ENCODE data around the gene DEPP1. TPM values are rescaled to one million over a fixed set of nuclear protein-coding genes. Genes with fewer than 3 reads are reported as not detected.

Gene DEPP1
- polyA plus RNA-seq, 1 donor, result 33.8 TPM

GRCh38 chr10:44979281-44980191, 927 bp upstream of the DEPP1 start:
- no peak for DNase-seq (ENCODE audit: low read depth)

DNA sequence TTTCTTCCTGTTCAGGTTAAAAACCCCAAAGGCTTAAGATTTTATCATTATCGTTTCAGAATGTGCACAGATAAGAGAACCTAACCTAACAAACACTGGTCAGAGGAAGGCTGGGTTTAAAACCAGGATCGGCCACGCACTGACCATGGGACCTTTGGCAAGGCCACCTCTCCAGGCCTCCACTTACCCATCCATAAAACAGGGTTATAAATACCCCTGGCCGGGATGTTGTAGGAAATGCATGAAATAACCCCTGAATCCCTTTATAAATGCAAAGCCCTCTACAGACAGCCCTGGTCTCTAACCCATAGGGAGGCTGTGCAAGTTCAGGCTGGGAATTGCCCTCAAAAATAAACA, 418 bp downstream of the DEPP1 start:
- DNase-seq (ENCODE audit: low read depth), result no peak

DNA sequence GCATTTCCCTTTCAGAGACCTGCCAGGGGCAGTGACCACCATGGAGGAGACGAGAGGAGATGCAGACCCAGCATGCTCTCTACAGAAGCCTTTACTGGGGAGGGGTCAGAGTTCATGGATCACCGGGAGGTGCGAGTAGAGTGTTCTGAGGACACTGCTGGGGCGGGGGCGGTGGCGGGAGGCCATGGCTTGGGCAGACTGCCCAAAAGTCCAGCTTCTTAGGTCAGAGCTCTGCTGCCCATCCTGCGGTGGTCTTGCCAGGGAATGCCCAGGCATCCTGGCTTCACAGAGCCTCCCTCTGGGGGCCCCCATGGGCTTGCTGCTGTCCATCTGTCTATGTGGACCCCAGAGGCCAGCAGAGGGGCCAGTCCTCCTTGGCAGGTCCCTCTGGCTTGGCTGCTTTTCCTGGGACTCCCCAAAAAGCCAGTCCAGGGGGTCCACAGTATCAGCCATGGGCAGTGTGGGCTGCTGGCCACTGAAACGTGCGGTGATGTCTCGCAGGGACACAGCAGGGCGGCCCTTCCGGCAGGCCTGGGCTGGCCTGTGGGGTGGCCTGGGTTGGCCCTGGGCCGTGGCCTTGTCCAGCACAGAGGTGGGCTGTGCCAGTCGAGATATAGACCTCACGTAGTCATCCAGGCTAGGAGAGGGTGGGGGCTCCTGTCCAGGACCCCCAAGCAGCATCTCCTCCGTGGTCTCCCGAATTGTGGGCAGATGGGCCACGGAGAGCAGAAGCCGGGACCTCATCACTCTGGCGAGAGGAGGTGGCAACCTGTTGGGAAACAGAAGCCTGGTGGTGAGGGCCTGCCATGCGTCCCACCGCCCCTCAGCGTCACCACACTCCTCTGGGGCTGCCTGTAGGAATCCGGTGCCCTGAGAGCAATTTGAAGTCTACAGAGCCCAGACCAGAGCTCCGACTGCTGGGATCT, 1.1 kb downstream of the DEPP1 start:
- no peak for DNase-seq (ENCODE audit: low read depth)

DNA sequence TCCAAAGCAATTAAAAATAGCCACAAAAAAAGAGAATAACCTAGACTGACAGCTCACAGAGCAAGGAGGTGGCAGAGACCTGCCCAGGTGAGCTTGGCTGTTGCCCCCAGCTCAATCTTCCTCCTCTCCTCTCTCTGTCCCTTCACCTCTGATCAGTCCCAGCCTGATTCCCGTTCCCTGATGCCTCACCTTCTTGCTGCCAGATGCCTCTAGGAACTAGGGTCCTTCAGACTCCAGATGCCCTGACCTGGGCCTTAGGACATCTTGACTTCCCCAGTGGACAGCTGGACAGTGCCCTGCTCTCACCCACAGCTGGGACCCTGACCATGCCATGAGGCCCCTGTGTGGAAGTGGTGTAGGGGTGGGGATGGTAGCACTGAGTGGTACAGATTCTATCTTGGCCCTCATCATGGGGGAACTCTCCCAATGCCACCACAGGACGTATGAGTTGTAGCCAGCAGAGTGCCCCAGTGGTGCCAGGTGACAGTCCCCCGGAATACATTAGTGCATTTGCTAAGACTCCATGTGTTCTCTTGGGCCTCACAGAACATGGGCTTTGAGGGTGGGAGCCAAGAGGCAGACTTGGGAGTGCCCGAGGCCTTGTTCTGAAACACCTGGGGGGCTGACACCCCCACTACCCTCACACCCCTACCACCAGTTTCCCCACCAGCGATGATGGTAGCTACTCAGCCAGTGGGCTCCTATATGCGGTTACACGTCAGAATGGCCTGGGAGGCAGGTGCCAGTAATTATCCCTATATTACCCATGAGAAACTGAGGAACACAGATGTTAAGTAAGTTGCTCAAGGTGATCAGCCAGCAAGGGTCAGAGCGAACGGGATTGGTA, 2.0 kb downstream of the DEPP1 start:
- DNase-seq (ENCODE audit: low read depth), result no peak

DNA sequence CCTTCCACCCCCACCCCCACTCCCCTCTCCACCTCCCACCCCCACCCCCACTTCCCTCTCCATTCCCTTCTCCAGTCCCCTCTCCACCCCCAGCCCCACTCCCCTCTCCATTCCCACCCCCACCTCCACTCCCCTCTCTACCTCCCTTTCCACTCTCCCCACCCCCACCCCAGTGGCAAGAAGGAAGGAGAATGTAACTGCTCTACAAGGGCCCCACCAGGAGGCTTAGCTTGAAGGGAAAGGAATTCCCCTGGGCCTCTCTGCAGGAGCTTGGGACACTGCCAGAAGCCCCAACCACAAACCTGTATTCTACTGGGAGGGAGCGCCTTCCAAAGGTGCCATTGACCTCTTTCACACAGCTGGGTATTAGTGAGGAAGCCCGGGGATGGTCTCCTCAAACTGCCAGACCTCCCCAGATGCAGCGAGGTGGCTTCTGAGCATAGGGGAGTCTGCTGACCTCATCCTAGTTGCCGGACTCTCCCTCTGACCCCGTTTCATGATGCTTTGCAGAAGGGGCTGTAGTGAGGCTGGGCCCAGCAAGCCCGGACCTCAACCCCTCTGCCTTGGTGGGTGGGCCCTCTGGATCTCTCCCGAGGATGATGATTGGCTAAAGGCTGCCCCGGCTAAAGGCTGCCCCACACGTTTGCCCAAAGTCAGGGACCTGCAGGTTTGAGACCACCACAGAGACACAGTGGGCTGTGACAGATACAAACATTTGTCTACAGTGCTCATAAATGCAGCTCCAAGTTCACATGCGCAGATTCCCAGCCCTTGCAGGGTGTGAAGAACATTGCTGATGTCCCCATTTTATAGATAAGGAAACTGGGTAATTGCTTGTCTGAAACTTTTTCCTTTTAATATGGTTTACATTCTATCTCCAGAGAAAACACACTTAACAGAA, 2.9 kb downstream of the DEPP1 start:
- no peak for DNase-seq (ENCODE audit: low read depth)

DNA sequence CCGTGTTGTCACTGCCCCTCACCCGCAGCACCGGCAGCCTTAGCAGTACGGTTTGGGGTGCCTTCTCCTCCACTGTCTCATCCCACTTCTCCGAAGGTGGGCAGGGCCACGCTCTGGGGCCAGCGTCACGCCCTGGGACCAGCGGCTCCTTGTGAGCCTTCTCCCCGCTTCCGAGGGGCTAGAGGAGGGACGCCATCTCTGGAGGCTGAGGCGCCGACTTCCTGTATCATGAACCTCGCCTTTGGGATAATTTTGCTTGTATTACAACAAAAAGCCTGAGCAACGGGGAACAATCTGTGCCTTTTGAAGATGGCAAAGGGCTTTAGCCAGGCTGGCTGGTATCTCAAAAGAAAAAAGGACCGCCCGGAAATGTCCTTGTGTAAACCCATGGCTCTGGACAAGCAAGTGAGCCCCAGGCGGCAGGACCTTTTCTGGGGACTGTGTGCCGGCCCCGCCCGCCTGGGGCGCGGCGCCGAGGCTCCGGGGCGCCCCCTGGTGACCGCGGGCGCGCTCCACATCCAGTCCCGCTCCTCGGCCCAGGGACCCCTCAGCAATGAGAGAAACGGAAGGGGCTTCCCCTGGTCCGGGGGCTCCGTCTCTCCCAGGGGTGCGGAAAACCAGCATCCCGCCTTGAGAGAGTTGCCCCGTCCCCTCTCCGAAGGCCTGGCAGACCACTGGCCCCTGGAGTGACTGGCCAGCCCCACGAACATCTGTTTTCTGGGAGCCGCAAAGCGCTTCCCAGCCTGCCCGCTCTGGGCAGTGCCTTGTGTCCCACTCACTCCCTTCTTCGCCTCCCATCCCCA, 3.8 kb downstream of the DEPP1 start:
- no peak for DNase-seq (ENCODE audit: low read depth)

DNA sequence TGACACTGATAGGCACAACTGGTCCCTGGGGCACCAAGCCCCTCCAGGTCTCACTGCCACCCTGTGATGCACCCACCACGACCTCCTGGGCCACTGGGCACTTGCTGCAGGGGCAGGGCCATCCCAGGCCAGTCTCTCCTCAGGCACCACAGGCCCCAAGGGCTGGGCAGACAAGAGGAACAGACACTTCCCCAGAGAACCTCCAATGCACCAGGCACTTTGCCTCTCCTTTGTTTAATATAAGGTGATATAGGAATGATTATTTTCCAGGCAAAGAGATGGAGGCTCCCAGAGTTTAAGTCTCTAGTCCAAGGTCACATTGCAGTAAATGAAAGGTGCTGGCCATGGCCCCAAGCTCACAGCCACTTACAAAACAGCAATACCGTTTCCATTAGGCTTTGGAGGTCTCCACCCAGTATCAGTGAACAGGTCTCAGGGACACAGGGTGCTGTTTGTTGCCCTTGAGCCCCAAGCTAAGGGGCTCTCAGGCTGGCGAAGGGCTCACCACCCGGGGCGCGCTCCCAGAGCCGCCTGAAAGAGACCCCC, 4.5 kb downstream of the DEPP1 start:
- no peak for DNase-seq (ENCODE audit: low read depth)

GRCh38 chr10:44973323-44974081, 5.1 kb downstream of the DEPP1 start:
- DNase-seq (ENCODE audit: low read depth), result no peak

DNA sequence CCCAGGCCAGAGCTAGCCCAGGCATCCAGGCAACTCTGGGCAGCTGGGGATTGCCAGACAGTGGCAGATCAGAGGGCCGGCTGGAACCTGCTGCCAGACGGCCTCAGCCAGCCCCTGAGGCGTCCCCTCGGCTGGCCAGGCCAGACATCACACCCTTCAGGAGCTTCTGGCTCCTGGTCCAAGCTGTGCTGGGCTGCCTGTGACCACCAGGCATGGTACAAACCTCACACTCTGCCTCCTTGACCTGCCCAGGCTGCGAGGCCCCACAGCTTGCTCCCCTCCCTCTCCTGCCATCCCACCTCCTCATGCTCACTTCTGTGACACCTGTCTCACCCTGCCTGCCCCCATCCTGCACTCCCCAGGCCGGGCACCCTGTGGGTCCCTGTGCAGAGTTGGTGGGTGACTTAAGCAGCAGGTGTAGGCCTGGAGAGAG, 5.7 kb downstream of the DEPP1 start:
- DNase-seq (ENCODE audit: low read depth), result no peak

DNA sequence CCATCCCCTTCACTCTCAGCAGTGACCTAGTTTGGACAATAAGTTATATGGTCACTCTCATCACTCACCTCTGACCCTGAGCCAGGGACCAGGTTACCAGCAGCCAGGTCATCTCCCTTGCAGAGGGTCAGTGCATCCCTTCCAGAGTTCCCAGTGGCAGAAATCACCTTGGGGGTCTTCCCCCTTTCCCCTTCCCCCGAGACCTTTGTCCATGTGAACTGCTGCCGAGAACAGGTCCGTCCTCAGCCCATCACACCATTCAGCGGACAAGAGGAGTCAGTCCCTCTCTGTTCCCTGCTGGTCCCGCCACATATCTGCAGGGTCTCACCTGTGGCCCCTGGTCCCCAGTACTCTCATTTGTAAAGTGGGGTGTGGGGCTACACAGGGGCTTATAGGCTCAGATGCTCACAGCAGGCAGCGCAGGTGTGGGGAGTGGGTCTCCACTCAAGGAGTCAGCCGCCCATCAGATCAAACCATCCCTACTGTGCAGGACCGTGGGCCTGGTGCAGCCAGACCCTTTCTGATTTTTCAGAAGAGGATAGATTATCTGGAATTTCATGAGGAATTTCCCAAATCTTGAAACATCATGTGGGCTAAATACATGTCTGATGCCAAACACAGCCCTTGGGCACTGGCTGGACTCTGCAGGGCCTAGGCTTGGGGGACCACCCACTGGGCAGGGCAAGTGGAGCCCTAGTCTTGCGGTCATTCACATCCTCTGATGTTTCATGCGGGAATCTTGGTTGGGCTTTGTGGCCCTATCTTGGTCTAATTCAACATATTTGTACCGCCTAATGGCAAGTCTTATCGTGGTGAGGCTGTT, 6.5 kb downstream of the DEPP1 start:
- DNase-seq (ENCODE audit: low read depth), result no peak

DNA sequence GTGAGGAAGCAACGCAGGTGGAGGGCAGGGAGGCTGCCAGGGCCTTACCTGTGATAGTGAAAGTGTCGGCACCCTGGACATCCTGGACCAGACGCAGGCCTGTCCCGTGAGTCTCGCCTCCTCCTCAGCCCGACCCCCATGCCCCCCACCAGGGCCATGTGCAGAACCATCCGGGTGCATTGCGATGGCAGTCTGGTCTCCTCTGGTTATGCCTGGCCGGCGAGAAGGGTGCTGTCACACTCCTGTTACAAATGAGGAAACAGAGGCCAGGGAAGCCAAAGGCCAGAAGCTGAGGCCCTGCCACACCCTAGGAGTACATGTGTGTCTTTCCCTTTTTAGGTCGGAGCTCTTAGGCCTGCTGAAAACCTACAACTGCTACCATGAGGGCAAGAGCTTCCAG, 7.2 kb downstream of the DEPP1 start:
- DNase-seq (ENCODE audit: low read depth), result no peak

- no peak for DNase-seq (ENCODE audit: low read depth)
These were observed 7.7 kb downstream of the DEPP1 start for GRCh38 chr10:44970812-44971395.

DNA sequence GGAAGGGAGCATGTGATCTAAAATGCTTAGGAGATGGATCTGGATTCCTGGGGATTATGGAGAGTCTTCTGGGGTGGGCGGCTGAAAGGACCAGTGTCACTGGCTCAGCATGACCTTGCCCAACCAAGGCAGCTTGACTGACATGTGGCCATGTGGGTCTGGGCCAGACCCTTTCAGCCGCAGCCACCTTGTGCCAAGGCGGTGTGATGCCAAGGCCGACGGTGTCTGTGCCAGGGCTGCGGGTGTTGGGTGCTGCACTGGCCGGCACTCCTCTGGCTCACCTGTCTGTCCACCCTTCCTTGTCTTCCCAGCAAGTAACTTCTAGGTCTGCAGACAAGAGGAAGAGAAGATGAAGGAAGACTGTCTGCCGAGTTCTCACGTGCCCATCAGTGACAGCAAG, 8.8 kb downstream of the DEPP1 start:
- no peak for DNase-seq (ENCODE audit: low read depth)

- no peak for DNase-seq (ENCODE audit: low read depth)
These were observed 9.9 kb downstream of the DEPP1 start for GRCh38 chr10:44968500-44969400.

- no peak for DNase-seq (ENCODE audit: low read depth)
These were observed 10.5 kb downstream of the DEPP1 start for GRCh38 chr10:44968091-44968490.

DNA sequence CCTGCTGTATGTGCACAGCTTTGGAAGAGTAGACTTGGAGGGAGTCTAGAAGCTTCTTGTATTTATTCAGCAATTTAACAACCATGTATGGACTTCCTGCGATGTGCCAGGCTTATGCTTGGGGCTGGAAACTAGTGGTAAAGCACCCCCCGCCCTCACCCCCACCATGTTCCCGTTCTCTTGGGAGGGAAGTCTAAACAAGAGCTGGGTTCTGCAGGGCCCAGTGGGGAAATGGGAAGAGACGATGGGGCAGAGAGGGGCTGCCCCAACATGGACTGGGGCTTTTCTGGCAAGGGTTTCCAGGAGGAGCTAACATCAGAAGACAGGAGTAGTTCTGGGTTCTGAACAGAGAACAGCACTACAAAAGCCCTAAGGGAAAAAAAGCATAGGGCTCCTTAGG, 11.0 kb downstream of the DEPP1 start:
- no peak for DNase-seq (ENCODE audit: low read depth)
